ENCODE results near the gene NSRP1.
"Not testable (repeated sequence)": the region's sequence is repeated elsewhere in the genome, so short reads cannot be mapped to it uniquely, and the experiment has no call there.

Gene NSRP1

DNA sequence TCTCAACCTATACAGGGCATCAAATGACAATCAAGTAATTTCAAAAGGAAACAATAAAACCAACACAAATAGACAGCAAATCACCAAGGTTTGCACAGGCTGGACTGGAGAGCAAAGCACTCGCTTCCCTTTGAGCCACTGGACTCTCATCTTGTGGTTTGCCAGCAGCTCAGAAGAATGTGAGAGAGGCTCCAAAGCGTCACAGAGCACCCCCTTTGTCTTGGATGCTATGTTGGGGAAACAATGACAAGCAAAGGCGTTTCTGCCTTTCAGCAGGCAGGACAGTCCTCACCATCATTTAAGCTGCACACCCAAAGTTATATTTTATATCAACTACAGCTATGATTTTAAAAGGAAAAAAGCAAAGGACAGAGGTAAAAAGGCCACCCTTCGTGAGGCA, 105.6 kb downstream of the NSRP1 start:
- DNase-seq (ENCODE audit: low spot score): no peak

DNA sequence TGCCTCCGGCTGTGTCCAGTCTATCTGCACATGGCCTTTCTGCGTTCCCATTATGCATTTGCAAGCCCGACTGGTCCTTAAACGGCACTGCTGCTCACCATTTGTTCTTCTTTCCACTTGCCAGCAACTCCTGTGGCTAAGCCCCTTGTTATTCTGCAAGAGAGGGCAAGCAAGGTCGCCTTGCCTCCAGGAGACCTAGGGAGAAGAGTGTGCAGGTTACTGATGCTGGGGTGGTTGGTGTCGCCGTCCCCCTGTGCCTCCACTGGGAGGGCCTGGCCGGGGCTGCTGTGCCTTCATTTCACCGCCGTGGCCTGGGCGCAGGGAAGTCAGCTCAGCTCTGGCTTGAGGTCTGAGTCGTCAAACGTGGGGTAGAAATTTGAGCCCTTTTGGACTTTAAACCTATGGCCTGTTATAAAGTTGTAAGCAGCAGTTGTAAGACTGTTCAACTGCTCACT, 106.1 kb downstream of the NSRP1 start:
- DNase-seq (ENCODE audit: low spot score): no peak

DNA sequence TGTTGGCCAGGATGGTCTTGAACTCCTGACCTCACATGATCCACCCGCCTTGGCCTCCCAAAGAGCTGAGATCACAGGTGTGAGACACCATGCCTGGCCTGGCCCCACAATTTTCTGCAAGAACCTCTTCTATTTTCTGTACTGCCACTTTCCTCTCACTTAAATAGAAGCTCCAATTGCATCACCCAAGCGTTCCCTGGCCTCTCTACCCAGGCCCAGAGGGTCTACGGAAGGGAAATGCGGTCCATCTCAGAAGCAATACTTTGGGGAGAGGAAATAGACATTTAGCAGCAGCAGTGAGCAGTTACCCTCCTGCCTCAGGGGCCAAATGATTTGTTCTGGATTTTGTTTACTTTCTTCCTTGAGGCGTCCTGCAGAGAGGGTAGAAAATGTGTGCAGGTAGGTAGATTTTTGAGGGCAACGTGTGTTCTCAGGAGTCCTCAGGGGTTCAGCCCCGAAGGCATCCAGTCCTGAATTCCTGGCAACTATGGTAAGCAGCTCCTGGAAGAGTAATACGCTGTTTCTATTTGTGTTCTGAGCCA, 107.9 kb downstream of the NSRP1 start:
- no peak for DNase-seq (ENCODE audit: low spot score)

GRCh38 chr17:30225112-30225511, 108.5 kb downstream of the NSRP1 start:
- DNase-seq (ENCODE audit: low spot score): no peak

DNA sequence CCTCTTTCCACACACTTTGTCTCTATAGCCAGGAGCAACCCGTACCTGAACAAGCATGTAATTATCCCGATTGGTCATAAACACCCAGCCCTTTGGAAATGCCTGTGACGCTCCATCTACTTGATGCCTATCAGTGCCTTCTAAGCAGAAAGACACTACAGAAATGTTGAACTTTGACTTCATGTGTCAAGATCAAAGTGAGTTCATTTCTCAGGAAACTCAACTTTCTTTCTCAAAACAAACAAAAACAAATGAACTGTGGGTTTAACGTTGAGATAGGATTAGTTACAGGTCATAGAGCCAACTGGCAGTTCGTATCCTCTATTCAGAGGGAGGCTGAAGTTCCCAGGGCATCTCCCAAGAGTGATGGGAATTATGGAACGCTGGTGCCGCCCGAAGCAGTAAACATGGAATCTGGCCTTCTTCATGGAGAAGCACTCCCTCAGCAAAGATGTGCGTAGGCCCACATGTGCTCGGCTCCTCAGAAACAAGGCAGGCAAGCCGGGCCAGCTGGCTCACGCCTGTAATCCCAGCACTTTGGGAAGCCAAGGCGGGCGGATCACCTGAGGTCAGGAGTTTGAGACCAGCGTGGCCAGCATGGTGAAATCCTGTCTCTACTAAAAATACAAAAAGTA, 109.4 kb downstream of the NSRP1 start:
- no peak for DNase-seq (ENCODE audit: low spot score)

- no peak for DNase-seq (ENCODE audit: low spot score)
Observed at GRCh38 chr17:30226878-30227277, 110.3 kb downstream of the NSRP1 start.

- no peak for DNase-seq (ENCODE audit: low spot score)
Observed at GRCh38 chr17:30228011-30228410, 111.4 kb downstream of the NSRP1 start.

GRCh38 chr17:30229012-30229411, 112.4 kb downstream of the NSRP1 start:
- no peak for DNase-seq (ENCODE audit: low spot score)

GRCh38 chr17:30230009-30230408, 113.4 kb downstream of the NSRP1 start:
- DNase-seq (ENCODE audit: low spot score): not testable (repeated sequence)

- no peak for DNase-seq (ENCODE audit: low spot score)
Observed at GRCh38 chr17:30230596-30231125, 114.0 kb downstream of the NSRP1 start.

DNA sequence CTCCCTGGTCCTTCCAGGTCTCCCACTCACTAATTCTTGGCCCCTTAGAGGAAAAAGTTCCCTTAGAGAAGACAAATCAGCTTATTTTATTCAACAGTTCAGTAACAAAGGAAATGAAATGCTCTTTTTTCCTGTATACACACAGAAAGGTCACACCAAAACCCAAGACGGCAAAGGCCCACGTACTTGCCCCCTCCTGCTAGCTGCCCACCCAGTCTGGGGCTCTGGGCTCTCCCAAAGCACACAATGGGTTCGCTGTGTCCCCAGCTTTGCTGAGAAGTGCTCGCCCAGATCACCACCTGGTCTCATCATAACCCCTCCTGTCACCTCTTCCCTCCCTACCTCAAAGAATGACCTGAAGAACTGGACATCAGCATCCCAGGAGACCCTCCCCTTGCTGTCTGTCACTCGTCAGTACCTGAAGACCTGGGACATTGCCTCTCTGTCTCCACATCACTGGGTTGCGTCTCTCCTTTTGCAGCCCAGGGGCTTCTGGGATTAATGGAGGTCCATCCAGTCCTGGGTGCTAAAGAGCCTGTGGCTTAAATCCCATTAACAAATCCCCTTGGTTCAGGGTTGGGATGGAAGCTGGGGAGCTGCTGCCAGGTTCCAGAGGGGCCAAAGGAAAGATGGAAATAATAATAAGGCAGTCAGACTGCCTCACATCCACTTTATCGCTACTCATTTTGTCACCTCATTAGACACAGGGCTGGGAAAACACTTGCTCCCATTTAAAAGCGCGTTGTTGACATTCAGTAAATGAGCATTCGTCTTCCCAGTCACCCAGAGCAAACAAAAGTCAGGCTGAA, 115.6 kb downstream of the NSRP1 start:
- DNase-seq (ENCODE audit: low spot score): no peak

- no peak for DNase-seq (ENCODE audit: low spot score)
Observed at GRCh38 chr17:30232824-30233427, 116.3 kb downstream of the NSRP1 start.

- no peak for DNase-seq (ENCODE audit: low spot score)
Observed at GRCh38 chr17:30234296-30234695, 117.7 kb downstream of the NSRP1 start.

DNA sequence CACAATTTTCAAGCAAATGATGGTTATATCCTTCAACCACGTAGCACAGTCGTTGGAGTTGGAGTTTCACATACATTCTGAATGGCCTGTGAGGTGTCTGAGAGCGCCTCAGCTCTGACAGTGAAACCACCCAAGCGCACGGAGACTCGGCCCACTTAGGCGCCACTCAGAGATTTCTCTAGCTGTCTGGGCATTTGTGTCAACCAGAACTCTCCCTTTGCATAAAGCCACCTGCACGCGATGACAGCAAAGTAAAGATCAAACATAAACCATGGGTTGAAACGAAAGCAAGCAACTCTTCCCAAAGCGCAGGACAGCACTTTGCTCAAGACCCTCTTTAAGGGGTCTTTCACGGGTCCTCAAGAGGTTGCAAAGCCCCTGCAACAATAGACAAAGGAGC, 118.3 kb downstream of the NSRP1 start:
- no peak for DNase-seq (ENCODE audit: low spot score)

DNA sequence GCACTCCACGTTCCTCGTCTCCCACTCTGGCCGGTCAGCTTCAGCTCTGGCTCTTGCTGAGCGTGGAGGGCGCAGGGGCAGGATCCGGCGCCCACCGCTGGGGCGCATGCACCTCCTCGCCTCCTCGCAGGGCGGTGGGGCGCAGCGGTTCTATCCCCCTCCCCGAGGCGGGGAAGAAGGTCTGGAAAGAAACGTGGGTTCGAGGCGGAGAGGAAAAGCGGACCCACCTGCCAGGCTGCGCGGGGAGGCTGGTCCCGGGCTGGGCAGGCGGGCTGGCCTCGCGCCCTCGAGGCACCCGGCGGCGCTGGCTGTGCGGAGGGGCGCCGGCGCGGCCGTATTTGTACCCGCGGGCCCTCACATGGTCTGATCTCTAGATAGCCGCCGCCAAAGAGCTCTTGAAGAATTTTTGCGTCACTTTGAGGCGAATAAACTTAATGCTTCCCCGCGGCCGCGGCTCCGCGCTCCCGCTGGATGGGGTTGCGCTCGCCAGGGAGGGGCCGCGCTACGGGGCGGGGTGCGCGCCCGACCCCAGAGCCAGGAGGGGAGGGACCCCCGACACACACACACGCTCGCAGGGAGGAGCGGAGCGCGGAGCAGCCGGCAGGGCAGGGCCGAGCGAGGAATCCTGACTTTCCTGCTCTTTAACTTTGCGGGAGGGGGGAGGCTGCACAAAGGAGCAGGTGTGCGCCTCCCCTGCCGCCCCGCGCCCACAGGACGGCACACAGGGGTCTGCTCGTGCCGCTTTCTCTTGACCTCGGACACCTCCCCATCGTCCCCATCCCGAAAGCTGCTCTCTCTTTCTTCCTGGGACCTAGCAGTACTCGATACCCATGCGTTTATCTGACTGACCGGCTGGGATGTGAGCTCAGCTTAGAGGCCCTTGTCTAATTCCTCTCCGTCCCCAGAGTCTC, 119.0 kb downstream of the NSRP1 start, which contains the start of gene SLC6A4:
TSS of gene SLC6A4 (minus strand) at position 312 of the 911 bp plus-strand sequence. CDS start 13,739 bp downstream, outside the sequence.
- no peak for DNase-seq (ENCODE audit: low spot score)

Small RNA genes within 50 kb of the gene (small RNA-seq; reads per million reads assigned to genes)
- 0 reads per million in 2 experiments for gene AC104984.5
